NCI-H82 treated with DMSO at 0.1 percent for 48 hours (cell line): ENCODE measurements around the gene RIIAD1.

Source experiments
- DNase-seq: peaks from one replicate; lab custom pipeline; 2025; ENCODE audit not compliant: unreplicated experiment; lab: John Stamatoyannopoulos, UW

RIIAD1 gene

DNA sequence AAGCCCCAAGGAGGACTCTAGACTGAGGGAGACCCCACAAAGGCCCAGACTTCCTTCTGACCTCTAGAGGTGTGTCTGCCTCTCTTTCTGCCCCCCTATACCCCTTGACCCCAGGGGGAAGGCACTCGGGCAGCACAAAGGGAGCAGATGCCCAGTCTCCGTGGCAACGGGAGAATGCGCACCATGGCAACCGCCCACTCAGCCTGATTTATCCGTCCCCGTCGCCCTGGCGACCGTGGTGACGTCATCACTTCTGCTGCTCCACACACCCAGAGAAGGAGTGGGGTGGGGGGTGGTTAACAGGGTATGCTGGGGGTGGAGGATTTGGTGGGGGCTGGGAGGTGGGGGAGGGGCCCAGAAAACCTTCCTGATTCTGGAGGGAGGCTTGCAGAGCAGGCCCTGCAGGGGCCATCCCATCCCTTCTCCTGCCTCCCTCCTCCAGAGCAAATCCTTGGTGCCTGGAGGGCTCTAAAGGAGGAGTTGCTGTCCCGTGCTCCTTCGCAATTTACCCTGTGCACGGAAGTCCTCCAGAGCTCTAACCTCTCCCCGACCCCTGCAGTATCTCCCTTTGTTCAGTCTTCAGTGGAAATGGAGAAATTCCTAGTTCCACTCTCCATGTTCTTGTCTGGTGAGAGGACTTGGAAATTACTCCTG lies 11.0 kb upstream of the RIIAD1 start:
- no peak for DNase-seq

DNA sequence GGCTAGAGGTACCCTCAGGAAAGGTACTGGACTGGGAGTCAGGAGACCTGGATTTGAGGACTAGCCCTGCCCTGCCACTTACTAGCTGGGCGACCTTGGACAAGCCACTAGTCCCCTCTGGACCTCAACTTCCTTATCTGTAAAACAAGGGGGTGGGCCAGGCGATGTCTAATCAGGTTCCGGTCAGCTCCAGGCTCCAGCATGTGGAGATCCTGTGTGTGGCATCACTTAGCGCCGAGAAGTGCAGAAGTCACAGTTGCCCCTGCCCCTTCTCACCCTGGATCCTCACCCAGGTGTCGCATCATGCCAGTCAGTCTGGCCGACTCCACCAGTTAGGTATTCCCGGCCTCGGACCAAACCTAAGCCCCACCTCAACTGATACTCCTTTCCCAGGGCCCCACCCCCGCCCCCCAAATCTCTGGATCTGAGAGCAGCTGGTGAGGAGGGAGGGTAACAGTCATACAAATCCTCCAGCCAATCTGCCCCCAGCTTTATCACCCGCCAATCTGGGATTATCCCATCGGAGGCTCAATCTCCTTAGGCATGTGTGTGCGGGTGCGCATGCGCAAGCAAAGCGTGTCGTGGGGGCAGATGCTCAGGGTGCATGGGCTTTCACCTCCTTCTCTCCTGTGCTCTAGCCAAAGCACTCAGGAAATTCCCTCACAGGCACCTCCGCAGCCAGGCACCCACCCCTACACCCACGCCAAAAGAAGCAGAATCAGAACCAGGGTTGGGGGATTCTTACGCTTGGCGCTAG lies 10.1 kb upstream of the RIIAD1 start:
- peak; percentile 99 for DNase-seq

- no peak for DNase-seq
These were observed 9.4 kb upstream of the RIIAD1 start for GRCh38 chr1:151711951-151712350.

DNA sequence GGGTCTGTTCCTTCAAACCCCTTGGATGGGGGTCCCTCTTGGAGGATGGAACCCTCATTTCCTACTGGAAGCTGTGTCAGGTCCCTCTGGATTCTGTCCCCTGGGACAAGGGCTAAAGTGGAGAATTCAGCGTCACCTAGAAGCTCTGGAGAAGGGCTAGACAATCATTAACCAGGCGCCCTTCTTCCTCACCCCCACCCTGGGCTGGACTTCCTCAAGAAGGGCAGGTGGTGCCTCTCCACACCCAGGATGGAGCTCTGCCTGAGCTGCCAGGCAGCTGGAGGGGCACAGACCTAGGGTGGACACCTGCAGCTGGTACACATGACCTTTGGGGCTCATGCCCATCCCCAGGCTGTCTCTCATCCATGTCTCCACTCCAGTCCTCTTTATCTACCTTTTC lies 8.3 kb upstream of the RIIAD1 start:
- DNase-seq = no peak

GRCh38 chr1:151713874-151714273 lies 7.4 kb upstream of the RIIAD1 start:
- no peak for DNase-seq

- no peak for DNase-seq
These were observed 6.2 kb upstream of the RIIAD1 start for GRCh38 chr1:151714820-151715725.

DNA sequence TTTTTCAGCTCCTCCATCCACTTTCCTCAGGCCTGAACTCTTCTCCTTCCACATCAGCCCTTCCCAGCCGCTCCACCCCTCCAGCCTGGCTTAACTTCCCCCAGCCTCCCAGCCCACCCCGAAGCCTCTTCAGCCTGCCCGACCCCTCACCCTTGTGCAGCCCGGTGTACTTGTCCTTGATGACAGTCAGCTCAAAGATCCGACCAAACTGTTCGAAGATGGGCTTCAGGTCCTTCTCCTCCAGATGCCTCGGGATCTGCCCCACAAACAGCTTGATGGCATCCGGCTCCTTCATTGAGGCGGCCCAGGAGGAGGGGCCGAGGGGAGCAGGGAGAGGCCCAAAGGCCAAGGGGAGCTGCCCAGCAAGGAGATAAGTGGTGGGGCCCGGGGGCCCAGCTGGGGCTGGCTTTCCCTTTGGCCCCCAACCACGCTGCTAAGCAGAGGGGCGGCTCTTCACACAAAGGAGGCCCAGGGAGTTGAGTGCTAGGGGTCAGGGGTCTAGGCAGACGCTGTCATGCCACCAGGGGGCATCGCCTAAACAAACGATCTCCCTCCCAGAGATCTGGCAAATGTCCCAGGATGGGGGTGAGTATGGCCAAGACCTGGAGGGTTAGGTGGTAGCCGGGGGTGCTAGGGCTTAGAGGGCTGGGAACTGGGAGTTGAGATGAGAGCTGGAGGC lies 5.5 kb upstream of the RIIAD1 start:
- peak; percentile 78 for DNase-seq

GRCh38 chr1:151716405-151716762 lies 4.9 kb upstream of the RIIAD1 start:
- no peak for DNase-seq

GRCh38 chr1:151716771-151717631 lies 4.3 kb upstream of the RIIAD1 start, which contains the start of gene CELF3:
CELF3 (minus strand) TSS chr1:151716803; CDS start chr1:151716020, 783 bp downstream.
- DNase-seq = peak; percentile 99

DNA sequence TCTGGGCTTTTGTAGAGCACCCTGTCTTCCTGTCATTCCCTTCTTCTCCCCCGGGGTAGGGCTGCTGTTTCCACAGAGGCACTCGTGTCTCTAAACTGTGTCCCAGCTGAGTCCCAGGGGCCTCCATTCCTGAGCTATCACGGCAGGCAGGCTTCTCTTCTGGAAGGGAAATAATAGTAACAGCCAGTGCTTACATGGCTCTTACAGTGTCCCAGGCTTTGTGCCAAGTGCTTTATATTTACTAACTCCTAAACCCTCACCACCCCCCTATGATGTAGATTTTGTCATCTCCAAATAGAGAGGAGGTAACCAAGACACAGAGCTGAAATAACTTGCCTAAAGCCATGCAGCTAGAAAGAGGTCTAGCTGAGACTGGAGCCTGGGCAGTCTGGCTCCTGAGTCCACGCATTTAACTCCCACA lies 3.3 kb upstream of the RIIAD1 start:
- DNase-seq = no peak

- DNase-seq = peak; percentile 98
These were observed 2.7 kb upstream of the RIIAD1 start for GRCh38 chr1:151718666-151719065.

DNA sequence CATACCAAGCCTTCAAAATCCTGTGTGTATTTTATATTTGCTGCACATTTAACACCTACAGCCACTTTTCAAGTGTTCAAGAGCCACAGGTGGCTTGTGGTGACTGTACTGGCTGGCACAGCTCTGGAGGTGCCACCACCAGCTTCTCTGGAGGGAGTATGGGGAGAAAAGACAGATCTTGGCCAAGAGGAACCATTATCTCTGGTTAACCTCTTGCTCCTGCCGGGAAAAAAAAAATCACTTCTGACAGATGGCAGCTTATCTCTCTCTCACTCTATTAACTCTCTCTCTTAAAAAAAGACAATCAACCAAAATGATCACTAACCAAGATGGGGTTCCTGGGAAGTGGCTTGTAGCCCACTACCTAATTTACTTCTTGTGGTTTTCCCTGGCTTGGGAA lies 1.2 kb upstream of the RIIAD1 start:
- DNase-seq = no peak

- DNase-seq = no peak
These were observed 768 bp upstream of the RIIAD1 start for GRCh38 chr1:151720554-151720953.

- no peak for DNase-seq
These were observed 627 bp downstream of the RIIAD1 start for GRCh38 chr1:151721788-151722510.

DNA sequence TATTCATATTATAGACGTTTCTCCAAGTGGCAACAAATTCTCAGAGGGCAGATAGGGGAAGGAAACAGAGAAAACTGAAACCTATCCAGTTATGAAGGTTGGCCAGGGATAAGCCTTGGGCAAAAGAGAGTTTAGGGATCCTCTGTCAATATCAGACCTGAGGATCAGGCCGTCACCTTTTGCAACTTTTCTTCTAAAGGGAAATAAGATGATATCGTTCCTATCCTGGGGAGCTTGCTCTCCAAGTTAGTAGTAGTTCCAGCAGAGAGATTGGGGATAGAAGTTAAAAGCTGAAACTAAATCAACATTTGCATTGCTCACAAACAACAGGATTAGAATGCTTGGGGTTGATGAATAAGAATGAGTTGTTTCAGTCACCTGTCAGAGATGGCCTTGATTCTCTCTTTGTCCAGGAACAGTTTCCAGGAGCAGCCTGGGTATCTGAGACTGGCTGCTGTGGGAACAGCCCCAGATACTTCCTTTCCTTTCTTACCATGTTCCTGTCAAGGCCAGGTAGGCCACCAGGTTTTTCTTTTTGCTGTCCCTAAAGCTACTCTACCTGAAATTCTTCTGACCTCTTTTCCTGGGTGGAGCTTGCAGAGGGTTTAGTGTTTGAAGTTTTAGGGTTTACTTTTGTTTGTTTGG lies 2.5 kb downstream of the RIIAD1 start:
- DNase-seq = no peak

GRCh38 chr1:151728151-151729054 lies 7.1 kb downstream of the RIIAD1 start:
- no peak for DNase-seq

DNA sequence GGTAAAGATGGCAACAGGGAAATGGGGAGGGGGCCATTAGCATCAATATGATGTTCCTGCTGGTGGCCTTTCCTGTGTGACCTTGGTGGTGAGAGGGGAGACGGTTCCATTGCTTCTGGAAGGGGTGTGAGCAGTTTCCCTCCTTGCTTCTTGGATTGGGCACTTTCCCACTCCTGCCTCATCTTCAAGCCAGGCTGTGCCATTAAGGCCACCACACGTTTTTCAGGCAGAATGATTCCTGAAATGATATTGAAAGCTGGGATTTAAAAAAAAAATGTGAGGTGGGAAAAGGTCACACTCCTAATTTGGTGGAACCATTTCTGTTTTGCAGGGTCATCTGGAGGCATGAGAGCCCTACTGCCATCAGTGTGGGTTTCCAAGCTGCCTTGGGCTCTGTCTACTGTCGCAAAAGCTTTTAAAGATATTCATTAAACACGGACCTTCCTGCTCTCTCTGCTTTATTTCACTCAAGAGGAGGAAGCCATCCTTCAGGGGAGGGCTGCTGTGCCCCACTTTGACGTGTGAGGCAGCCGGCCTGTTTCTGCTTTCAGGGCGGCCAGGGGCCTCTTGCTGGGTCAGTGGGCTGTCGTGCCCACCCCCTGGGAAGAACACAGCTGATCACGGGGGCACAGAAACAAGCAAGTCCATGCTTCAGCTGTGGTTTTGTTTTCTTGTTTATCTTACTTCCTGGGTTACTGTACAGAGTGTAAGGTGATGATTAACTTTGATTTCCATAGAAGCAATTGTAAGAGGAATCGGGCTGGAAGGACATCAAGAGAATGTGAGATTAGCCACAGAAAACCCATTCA lies 8.0 kb downstream of the RIIAD1 start:
- DNase-seq = no peak
